GM21515 (cell line): Measurements from ENCODE around the gene IL17RE.
A peak's percentile ranks its signal among the peaks of the same experiment; 100 is the strongest.
"Not testable (repeated sequence)": the region's sequence is repeated elsewhere in the genome, so short reads cannot be mapped to it uniquely, and the experiment has no call there.

Experiments used
- ATAC-seq: cut with Tn5 transposase; IDR thresholded peaks from one replicate; pipeline ENCODE4 v1.9.1; 2021; ENCODE audit not compliant: unreplicated experiment

The IL17RE gene

DNA sequence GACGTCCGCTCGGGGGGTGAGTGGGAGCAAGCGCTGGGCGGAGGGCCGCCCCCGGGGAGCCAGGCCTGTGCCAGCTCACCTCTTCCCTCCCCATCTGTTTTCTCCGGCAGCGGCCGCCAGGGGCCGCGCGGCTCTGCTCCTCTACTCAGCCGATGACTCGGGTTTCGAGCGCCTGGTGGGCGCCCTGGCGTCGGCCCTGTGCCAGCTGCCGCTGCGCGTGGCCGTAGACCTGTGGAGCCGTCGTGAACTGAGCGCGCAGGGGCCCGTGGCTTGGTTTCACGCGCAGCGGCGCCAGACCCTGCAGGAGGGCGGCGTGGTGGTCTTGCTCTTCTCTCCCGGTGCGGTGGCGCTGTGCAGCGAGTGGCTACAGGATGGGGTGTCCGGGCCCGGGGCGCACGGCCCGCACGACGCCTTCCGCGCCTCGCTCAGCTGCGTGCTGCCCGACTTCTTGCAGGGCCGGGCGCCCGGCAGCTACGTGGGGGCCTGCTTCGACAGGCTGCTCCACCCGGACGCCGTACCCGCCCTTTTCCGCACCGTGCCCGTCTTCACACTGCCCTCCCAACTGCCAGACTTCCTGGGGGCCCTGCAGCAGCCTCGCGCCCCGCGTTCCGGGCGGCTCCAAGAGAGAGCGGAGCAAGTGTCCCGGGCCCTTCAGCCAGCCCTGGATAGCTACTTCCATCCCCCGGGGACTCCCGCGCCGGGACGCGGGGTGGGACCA, 30.4 kb downstream of the IL17RE start:
- peak; percentile 73 for ATAC-seq

DNA sequence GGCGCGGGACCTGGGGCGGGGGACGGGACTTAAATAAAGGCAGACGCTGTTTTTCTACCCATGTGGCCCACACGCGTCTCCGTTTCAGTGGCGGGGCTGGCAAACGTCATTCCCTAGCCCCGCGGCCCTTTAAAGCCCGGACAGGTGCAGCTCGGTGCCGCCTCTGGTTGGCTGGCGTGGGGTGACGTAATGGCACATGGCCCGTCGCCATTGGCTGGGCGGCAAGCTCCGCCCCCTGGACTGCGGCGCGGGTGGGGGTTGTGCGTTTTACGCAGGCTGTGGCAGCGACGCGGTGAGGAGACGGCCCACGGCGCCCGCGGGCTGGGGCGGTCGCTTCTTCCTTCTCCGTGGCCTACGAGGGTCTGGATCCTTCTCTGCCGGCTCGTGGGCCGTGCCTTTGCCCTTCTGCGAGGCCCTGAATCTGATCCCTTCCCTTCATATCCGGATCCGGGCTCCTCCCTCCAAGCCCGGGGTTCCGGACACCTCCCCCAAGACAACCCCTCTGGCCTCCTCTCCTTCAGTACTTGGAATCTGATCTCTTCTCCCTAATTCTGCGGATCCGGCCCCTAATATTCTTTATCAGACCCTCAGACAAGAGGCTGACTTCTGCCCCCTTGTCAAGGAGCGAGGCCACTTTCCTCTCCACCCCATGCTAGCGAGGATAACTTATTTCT, 31.1 kb downstream of the IL17RE start, which contains the start of gene CRELD1:
Gene CRELD1 (plus strand): TSS at position 274 of the 674 bp plus-strand sequence. CDS start 605 bp downstream, outside the sequence.
- ATAC-seq = peak; percentile 84

GRCh38 chr3:9934235-9934621, 31.6 kb downstream of the IL17RE start:
- ATAC-seq = no peak

DNA sequence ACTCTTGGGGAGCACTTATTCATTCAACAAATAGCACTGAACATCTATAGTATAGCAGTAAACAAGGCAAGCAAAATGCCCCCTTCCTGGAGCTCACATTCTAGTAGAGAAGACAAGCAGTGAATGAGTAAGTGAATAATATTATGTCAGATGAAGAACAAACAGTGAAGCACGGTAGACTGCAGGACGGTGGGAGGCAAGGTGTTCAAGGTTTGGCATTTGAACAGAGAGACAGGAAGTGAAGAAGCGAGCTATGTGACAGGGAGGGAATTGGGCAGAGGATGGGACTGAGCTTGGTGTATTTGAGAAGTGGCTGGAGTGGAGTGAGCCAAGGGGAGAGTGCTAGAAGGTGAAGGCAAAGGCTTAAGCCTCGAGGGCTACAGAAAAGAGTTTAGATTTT, 32.3 kb downstream of the IL17RE start:
- no peak for ATAC-seq

GRCh38 chr3:9935966-9936510, 33.4 kb downstream of the IL17RE start:
- ATAC-seq = no peak

GRCh38 chr3:9937486-9938238, 35.0 kb downstream of the IL17RE start:
- no peak for ATAC-seq

DNA sequence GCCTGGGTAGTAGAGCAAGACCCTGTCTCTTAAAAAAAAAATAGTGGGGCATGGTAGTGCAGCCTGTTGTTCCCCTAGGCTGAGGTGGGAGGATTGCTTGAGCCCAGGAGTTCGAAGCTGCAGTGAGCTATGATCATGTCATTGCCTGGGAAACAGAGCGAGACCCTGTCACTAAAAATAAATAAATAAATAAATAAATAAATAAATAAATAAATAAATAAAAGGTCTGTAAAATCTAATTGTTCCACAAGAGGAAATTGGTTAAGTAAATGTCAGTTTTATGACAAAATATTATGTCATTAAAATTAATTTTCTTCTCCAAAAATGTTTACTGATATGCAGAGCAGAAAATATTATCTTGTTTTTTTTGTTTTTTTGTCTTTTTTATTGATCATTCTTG, 36.3 kb downstream of the IL17RE start:
- no peak for ATAC-seq

DNA sequence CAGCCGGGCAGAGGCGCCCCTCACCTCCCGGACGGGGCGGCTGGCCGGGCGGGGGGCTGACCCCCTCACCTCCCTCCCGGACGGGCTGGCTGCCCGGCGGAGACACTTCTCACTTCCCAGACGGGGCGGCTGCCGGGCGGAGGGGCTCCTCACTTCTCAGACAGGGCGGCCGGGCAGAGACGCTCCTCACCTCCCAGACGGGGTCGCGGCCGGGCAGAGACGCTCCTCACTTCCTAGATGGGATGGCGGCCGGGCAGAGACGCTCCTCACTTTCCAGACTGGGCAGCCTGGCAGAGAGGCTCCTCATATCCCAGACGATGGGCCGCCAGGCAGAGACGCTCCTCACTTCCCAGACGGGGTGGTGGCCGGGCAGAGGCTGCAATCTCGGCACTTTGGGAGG, 37.3 kb downstream of the IL17RE start:
- ATAC-seq = not testable (repeated sequence)

- ATAC-seq = no peak
Observed at GRCh38 chr3:9940746-9941145, 38.1 kb downstream of the IL17RE start.

DNA sequence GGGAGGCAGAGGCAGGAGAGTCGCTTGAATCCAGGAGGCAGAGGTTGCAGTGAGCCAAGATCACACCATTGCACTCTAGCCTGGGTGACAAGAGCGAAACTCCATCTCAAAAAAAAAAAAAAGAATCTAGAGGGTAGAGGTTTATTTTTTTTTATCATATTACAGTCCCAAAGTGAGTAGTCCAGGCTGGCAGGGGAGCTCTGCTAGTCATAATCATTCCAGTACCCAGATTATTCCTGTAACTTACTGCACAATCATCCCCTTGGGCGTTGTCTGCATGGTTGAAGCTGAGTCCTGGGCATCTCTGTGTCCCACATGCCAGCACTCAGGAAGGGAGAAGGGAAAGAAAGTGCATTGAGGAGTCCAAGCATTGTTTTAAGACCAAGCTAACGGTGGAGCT, 39.5 kb downstream of the IL17RE start:
- ATAC-seq = no peak

- ATAC-seq = no peak
Observed at GRCh38 chr3:9942934-9943690, 40.5 kb downstream of the IL17RE start.

- no peak for ATAC-seq
Observed at GRCh38 chr3:9944271-9944670, 41.6 kb downstream of the IL17RE start.

DNA sequence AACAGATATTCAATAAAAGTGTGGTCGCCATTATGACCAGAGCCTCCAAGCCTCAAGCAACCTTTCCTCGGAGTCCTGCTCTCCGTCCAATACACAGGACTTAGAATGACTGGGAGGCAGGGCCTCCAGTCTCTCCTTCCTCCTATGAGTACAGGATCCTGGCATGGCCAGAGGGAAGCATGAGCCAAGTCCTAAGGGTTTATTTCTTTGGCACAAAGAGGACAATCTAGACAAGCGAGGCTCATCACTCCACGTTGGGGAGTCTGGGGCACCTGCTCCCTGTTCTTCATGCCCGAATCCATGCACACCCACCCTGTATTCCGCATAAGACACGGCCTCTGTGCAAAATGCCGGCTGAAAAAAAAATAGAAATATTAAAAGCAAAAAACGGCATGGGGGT, 42.7 kb downstream of the IL17RE start:
- ATAC-seq = no peak

DNA sequence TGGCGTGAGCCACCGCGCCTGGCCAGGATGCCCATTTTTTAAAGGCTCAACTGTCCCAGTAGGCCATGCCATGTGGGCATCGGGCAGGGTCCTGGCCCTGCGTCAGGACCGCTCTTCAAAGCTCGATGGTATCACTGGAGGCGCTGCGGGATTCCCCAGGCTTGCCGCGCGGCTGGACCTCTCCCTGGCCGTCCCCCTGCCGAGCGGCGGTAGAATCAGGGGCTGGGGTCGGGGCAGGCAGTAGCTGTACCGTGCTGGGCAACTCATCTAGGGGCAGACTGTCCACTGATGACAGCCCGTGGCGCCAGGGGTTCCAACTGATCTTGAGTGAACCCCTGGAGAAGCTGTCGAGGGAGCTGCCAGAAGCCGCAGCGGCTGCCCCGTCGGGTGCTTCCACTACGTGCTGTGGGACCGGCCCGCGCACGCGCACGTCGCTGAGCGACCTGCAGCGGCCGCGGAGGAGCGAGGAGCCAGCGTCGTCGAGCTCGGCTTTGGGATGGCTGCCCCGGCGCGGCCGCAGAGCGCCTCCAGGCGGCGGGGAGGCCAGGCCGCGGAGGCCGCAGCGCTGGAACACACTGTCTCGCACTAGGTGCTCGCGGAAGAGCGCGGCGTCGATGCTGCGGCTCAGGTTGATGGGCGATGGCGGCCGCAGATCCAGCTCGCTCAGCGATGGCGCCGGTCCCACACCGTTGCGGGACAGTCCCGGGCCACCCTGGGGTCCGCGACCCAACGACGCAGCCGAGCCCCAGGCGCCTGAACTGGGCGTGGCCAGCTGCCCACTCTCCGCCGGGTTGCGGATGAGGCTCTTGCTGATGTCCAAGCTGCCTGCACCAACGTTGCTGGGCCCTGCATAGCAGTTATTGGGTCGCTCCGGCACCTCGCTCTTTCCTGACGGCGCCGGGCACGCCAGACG, 43.7 kb downstream of the IL17RE start:
- no peak for ATAC-seq

- ATAC-seq = no peak
Observed at GRCh38 chr3:9947025-9947995, 44.7 kb downstream of the IL17RE start.

- ATAC-seq = no peak
Observed at GRCh38 chr3:9948586-9948985, 45.9 kb downstream of the IL17RE start.

- ATAC-seq = no peak
Observed at GRCh38 chr3:9949115-9949514, 46.5 kb downstream of the IL17RE start.

DNA sequence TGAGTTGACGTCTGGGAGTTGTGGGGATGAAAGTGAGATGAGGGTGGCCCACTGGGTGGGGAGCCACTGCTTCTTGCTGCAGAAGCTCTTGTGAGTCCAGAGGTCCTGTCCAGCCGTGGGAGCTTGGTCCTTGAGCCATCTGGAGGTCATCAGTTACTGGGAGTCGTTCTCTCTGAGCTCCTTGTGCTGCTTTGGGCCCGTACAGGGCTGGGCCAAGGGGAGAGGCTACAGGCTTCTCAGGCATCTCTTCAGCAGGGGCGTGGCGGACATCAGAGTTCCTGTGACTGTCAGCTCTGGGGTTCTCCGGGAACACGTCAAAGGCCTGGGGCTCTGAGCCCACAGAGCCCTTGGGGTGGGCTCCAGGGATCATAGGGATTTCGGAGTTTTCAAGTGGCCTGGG, 47.0 kb downstream of the IL17RE start:
- ATAC-seq = no peak

- ATAC-seq = no peak
Observed at GRCh38 chr3:9951126-9951525, 48.5 kb downstream of the IL17RE start.
